GM19463 (cell line): ENCODE results near the gene RALGAPB.

Experiments
- ATAC-seq: cut with Tn5 transposase; IDR thresholded peaks from one replicate; pipeline ENCODE4 v1.9.1; 2021; ENCODE audit warnings: mild to moderate bottlenecking, moderate library complexity; ENCODE audit not compliant: unreplicated experiment

RALGAPB gene

DNA sequence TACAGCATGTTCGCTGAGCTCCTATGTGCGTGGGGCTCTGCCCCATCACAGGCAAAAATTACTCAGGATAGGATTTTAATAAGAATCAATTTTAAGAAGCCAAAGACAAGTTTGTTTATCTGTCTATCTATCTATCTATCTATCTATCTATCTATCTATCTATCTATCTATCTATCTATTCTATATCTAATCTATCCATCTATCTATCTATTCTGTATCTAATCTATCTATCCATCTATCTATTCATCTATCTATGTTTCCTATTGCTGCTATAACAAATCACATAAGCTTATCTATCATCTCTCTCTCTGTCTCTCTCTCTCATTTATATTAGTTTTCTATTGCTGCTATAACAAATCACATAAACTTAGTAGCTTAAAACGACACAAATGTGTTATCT is 130.6 kb downstream of the RALGAPB start:
- ATAC-seq: no peak

DNA sequence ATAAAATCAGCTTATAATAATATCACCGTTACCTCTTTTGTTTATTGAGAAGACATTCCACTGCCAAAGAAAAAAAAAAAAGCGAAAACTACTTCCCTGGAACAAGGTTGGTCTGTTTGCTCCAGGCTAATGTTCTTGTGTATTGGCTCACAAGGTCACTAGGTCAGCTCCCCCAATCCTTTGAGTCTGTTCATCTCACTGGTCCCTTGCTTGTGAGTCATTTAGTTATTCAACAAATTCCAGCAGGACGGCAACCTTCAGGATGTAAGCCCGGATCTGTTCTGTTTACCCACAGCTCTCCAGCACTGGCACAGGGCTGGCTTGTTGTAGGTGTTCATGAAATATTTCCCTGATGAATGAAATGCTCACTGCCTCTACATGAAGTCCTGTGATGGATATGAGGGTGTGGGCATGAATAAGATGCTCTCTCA is 132.2 kb downstream of the RALGAPB start:
- no peak for ATAC-seq

DNA sequence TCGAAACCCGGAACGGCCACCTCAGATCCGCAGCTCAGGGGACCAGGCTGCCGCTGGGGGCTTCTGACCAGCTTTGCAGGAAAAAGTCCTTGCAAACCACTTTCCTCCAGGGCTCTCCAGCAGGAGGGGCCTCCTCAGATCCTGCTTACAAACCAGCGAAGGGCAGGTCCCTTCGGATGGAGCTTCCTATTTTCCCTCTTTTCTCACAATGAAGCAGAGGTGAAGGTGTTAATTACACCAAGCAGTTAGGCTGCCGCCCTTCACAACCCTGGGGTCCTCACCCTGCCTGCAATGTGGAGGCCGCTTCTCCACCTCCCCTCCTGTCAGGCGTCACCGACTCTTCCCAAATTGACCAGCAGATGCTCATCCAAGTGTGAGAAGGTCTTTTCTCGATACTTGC is 134.7 kb downstream of the RALGAPB start:
- ATAC-seq: no peak

DNA sequence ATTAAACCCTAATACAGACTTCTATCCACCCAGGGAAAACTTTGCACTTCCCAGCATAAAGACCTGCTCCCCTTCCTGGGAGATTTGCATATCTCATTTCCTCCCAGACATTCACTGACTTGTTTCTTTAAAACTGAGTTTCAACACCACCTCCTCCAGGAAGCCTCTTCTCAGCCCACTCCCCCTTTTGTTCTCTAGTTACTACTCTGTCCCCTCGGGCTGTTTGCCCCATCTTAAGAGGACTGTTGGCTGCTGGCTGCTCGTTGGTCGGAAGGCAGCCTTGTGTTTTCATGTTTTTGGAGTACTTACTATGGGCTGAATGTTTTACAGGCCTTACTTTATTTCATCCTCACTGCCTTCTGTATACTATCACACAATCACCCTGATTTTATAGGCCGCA is 135.5 kb downstream of the RALGAPB start:
- no peak for ATAC-seq

DNA sequence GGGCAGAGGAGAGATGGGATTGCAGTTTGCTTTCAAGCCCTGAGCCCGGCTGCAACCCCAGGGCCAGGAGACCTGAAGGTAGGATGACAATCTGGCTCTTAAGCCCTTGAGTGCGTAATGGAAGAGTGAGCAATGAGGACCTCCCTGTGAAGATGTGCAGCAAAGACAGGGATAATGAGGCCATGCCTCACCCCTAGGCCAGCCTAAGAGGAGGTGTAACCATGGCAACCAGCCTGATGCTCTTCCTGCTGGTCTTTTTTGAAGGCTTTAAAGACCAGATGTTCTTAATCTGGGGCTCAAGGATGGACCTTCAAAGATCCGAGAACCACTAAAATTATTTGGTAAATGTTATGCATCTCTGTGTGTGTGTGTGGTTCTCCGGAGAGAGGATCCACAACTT is 137.2 kb downstream of the RALGAPB start:
- no peak for ATAC-seq

DNA sequence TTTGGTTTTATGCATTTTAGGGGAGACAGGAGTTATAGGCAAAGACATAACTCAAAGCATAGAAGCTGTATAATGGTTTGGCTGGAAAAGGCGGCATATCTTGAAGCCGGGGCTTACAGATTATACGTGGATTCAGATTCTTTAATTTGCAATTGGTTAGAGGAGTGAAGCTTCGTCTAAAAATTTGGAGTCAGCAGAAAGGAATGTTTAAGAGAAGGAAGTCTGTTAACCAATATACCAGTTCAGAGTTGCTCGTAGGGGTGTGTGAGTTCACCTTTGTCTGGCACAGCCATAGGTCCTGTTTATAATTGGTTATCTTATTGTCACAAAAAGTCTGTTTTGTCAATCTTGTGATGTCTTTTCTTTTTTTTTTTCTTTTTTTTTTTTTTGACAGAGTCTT is 137.9 kb downstream of the RALGAPB start:
- no peak for ATAC-seq

DNA sequence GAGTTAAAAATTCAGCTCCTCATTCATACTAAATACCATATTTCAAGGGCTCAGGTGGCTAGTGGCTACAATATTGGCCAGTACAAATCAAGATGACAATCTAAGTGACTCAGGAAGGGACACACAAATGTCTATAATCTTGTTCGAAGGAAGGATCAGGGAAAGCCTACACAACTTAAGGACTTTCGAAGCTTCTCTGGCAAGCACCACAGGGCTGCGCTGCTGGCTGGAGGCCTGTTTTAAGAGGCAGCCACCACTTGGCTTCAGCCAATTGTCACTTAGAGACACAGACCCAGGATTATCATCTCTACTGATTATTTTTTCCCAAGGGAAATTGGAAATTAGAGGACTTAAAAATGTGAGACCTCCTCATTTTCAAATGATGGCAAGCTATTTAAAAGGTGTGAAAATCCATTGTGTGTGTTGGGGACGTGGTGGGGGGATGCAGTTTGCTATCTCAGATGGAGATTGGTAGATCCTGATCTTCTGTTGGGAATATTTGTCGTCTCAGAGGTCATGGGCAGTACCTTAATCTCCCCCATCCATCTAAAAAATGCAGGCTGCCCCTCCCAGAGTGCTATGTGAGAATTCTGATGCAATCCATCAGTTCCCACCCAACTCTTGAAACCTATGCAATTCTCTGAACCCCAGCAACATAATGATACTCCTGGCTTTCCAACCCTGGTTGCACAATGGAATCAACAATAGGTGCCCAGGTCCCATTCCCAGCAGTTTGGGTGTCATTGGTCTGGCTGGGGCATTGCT is 140.3 kb downstream of the RALGAPB start:
- ATAC-seq: no peak

DNA sequence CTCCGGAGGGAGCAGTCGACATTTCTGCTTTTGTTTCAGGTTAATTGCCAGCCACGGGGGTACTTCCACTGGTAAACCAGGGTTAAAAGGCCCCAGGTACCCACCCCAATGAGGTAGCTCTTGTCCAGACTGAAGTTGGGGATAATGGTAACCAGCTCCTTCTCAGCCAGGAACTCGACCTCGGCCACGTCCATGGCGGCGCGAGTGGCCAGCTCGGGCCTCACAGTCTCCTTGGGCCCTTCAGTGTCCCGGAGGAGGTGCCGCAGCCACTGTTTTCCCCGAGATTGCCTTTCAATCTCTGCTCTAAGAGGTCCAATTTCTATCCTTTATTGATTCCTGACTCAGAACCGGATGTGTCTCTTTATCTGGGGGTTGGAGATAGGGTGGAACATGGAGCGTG is 142.6 kb downstream of the RALGAPB start:
- no peak for ATAC-seq

DNA sequence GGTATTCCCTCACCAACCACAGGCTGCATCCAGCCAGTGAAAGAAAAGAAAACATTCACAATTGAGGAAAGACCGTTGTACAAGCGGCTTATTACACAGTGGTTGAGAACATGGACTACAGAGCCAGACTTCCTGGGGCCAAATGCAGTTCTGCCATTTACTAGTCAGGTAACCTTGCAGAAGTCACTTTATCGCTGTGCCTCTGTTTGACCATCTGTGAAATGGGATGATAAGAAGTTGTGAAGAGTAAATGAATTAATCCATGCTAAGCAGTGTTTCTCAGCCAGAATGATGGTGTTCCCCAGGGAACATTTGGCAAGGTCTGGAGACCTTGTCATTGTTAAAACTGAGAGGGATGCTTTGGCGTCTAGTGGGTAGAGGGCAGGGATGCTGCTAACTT is 143.8 kb downstream of the RALGAPB start:
- no peak for ATAC-seq

DNA sequence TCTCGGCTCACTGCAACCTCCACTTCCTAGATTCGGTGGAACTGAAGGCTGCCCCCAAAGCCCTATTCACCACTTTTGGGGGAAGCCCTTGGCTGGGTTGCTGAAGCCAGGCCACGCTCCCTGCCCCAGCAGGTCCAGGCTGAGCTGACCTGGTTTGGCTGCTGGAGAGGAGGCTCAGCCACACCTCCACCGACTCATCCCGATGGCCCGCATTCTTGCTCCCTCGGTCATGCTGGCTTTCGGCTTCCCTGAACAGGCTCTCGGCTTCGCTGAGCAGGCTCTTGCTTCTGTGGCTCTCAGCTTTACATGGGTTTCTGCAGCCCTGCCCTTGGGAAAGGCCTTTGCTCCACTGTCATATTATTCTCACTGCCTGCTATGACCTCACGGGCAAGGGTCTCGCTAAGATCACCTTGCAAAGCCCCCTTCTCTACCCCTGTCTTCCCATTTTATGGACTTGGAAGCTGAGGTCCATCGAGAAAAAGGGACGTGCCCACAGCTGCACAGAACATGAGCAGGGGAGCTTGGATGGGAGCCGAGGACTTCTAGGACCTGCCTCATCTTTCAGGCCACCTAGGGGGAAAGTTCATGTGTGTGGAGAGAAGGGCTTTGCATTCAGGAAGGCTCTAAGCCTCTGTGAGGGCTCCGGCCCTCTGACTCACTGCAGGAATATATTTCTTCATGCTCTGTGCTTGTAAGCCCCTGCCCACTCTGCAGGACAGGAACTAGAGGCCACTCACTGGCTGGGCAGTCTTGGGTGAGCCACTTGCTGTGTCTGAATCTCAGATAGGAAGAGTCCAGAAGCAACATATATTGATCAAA is 144.6 kb downstream of the RALGAPB start:
- ATAC-seq: no peak

DNA sequence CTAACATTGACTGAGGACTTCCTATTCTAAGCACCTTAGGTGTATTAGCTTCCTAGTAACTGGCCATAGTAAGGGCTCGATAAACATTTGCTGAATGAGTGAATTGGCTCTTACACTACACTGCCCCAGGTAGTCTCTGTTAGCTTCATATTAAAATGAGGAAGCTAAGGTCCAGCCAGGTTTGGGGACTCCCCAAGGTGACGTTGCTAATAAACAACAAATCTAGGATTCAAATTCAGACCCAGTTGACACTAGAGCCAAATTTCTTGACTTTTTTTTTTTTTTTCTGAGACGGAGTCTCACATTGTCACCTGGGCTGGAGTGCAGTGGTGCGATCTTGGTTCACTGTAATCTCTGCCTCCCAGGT is 145.2 kb downstream of the RALGAPB start:
- no peak for ATAC-seq

DNA sequence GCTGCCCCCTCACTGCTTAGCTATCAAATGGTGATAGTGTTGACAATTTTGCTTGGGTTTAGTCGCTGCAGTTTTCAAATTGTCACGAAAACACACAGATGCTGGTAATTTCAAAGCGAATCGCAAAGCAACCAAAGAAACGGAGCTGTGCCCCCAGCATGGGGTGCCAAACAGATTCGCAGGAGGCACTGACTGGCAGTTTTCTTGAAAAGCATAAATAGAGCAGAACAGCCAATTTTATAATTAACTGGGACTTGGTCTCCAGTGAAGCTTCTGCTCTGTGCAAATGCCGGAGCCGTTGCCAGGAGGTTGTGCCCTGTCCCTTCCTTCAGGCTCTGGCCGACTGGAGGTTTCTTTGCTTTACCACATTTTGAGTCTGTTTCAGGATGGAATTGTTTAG is 147.8 kb downstream of the RALGAPB start:
- ATAC-seq: no peak

DNA sequence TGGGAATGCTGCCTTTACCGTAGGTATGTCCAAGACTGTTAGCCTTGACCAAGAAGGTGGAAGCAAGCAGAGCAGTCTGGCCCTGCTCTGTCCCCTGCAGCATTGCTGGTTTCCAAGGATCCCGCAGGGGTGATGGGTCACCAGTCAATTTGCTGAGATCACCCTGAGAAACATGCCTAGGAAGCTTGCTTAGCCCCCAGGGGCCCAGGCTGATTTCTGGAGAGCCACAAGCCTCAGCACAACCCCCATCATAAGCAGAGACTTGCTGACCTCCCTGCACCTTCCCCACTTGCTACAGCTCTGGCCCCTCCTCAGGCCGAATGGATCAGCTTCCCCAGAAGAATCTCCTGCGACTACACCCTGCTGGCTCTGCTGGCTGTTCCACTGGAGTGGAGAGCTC is 150.4 kb downstream of the RALGAPB start:
- ATAC-seq: no peak

DNA sequence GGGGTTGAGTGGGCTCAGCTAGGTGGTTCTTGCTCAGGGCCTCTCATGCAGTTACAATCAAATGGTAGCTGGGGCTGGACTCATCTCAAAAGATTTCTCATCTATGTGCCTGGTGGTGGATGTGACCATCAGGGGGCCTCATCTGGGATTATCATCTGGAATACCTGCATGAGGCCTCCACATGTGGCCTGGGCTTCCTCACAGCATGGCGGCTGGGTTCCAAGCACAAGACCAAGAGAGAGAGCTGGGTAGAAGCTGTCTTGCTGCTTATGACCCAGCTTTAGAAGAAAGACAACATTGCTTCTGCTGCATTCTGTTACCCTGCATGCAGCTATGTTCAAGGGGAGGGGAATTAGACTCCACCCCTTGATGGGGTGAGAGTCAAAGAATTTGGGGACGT is 151.4 kb downstream of the RALGAPB start:
- no peak for ATAC-seq

DNA sequence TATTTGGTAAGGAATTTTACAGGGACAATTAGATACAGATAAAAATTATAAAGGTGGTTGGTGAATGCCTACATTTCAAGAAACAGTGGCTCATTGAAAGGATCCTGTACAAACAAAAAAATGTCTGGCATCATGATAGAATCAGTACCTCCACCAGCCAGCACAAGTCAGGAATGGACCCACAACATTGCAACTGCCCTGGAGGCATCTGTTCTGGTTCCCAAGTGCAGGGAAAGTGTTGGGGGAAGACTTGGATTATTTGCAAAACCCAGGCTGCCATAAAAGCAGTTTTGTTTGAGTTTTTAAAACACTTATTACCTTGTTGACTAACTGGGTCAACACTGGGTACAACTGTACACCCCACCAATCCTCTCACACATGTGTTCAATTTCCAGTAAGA is 153.3 kb downstream of the RALGAPB start:
- no peak for ATAC-seq

DNA sequence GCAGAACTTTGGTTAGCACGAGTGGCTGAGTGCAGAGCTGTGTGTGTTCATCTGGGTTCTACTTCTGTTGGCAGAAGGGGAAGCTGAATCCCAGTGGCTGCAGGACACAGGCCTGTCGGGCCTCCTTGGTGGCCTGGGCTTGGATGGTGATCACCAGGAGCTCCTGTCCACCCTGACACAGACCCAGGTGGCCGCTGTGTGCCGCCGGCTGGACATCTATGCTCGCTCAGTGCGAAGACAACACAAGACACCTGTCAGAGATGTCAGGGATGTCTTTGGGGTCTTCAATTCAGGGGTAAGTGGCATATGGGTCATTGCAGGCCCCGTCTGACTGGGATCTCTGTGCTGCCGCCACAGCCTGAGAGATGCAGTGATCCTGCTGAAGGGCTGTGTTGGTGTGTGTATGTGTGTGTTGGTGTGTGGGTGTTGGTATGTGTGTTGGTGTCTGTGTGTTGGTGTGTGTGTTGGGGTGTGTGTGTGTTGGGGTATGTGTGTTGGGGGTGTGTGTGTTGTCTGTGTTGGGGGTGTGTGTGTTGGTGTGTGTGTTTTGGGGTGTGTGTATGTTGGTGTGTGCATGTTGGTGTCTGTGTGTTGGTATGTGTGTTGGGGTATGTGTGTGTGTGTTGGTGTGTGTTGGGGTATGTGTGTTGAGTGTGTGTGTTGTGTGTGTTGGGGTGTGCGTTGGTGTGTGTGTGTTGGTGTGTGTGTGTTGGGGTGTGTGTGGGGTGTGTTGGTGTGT is 154.4 kb downstream of the RALGAPB start:
- no peak for ATAC-seq
